Common myeloid progenitor, CD34-positive (primary cell): ENCODE results near the gene KLK4. TPM values are rescaled to one million over a fixed set of nuclear protein-coding genes. Genes with fewer than 3 reads are reported as not detected.
A peak's percentile ranks its signal among the peaks of the same experiment; 100 is the strongest.

Experiments used
- CTCF ChIA-PET: fragments of 350-600 bp; sonication (Branson Sonifier 250); formaldehyde crosslinking; loops from one replicate; lab custom pipeline; 2021; ENCODE audit warnings: antibody characterized with exemption; lab: Charles Lee
- POLR2A ChIA-PET: fragments of 350-600 bp; sonication (Branson Sonifier 250); formaldehyde crosslinking; loops from one replicate; lab custom pipeline; 2021; ENCODE audit warnings: antibody characterized with exemption; lab: Charles Lee
- DNase-seq, 3 donors: peaks; one replicate each; pipeline versions ENCODE4 v3.0.0 to v3.0.0-alpha.2; 2013
- H3K27ac ChIP-seq, 2 experiments: 1 replicate in 1 of 2; 2 replicates in 1 of 2; pipeline ENCODE4 v1.7.0; 2013; ENCODE audit warnings: inconsistent platforms in 2 of 2, low read length in 2 of 2, mild to moderate bottlenecking in 2 of 2, low read depth in 1 of 2, moderate library complexity in 1 of 2; ENCODE audit not compliant: severe bottlenecking in 2 of 2, insufficient read depth in 1 of 2, poor library complexity in 1 of 2
- H3K27me3 ChIP-seq, 5 experiments: replicated peaks in 2 of 5; 1 replicate in 3 of 5; 2 replicates in 2 of 5; pipeline versions ENCODE4 v1.6.1 to v1.7.0; 2013; ENCODE audit warnings: low read length in 4 of 5, mild to moderate bottlenecking in 2 of 5, moderate library complexity in 2 of 5, inconsistent platforms in 1 of 5; ENCODE audit not compliant: insufficient read depth in 5 of 5, control insufficient read depth in 4 of 5
- H3K36me3 ChIP-seq, 4 experiments: 1 replicate in 2 of 4; 2 replicates in 2 of 4; pipeline versions ENCODE4 v1.6.1 to v1.7.0; 2013; ENCODE audit warnings: low read length in 3 of 4, control low read depth in 1 of 4, mild to moderate bottlenecking in 1 of 4; ENCODE audit not compliant: control insufficient read depth in 4 of 4, insufficient read depth in 4 of 4
- H3K4me1 ChIP-seq, 4 experiments: 1 replicate in 3 of 4; 2 replicates in 1 of 4; pipeline versions ENCODE4 v1.6.1 to v1.7.1; 2013; ENCODE audit warnings: low read length in 3 of 4, mild to moderate bottlenecking in 3 of 4, control low read depth in 1 of 4, inconsistent platforms in 1 of 4, moderate library complexity in 1 of 4; ENCODE audit not compliant: control insufficient read depth in 4 of 4, insufficient read depth in 4 of 4; ENCODE audit errors: control extremely low read depth in 1 of 4
- H3K4me3 ChIP-seq, 7 experiments: 1 replicate in 4 of 7; 2 replicates in 3 of 7; pipeline versions ENCODE4 v1.5.1 to v1.7.0; 2013; ENCODE audit warnings: mild to moderate bottlenecking in 7 of 7, low read length in 6 of 7, moderate library complexity in 6 of 7, inconsistent platforms in 2 of 7, low read depth in 2 of 7, control low read depth in 1 of 7; ENCODE audit not compliant: insufficient read depth in 4 of 7, control insufficient read depth in 1 of 7; ENCODE audit errors: extremely low read depth in 1 of 7
- H3K9me3 ChIP-seq, 5 experiments: 1 replicate in 4 of 5; 2 replicates in 1 of 5; pipeline versions ENCODE4 v1.6.1 to v1.7.1; 2013; ENCODE audit warnings: low read length in 4 of 5, mild to moderate bottlenecking in 2 of 5, inconsistent platforms in 1 of 5, low read depth in 1 of 5, moderate library complexity in 1 of 5; ENCODE audit not compliant: control insufficient read depth in 4 of 5, insufficient read depth in 2 of 5; ENCODE audit errors: control extremely low read depth in 1 of 5
- WGBS: methylation state at CpG from one replicate; pipeline ENCODE4 v1.1.5; 2013; ENCODE audit not compliant: insufficient coverage; 5-methylcytosine and 5-hydroxymethylcytosine counted together
- polyA plus RNA-seq: library from polyadenylated mRNA; unstranded; fragments of 120-200 nt; gene quantifications from one replicate; pipeline ENCODE4 v1.2.1, GENCODE V29; 2013

KLK4 gene, protein sequence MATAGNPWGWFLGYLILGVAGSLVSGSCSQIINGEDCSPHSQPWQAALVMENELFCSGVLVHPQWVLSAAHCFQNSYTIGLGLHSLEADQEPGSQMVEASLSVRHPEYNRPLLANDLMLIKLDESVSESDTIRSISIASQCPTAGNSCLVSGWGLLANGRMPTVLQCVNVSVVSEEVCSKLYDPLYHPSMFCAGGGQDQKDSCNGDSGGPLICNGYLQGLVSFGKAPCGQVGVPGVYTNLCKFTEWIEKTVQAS
- polyA plus RNA-seq = not detected

DNA sequence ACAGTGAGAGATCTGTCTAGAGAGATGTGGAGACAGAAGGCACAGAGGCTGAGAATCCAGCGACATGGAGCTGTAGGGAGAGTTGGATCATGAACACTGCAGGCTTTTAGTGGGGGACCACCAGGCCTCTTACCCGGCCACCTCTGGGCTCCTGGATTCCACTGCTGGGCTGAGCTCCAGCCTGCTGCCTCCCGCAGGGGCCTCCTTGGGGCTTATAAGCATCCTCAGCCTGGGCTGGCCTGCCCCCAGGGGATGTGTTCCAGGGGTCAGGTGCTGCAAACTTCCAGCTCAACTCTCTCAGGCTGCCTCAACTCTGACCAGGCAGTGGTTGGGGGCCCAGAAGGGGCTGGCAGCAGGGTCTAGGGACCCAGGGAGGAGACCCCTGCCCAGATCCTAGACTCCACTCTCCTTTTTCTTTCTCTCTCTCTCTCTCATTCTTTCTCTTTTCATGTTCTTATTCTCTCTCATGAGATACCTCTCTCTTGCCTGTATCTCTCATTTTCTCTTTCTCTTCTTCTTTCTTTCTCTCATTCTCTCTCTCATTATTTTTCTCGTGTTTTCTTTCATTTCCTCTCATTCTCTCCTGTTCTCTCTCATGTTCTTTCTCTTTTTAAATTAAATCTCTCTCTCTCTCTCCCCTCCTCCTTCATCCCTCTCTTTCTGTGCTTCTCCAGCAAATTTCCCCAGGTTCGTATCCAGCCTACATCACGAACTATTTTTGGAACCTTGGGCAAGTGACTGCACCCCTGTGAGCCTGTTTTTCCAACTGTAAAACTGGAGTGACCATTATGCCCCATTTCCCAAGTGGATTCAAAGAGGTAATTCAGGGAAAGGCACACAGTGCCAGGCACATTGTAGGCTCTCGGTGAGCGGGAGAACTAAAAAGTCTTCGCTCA is at the start of gene KLK4:
KLK4 (minus strand) TSS at position 190 of the 896 bp plus-strand sequence. CDS start 657 bp downstream, outside the sequence.
- no peak for DNase-seq
- Histone ChIP-seq H3K36me3 (no peaks in the 10 kb centered on the region), H3K4me1 (peaks cover 0 to 8% (median 1%) of the 10 kb centered on the region in 4 experiments), H3K9me3 (no peaks in the 10 kb centered on the region), H3K27me3 (peaks cover 3 to 91% (median 32%) of the 10 kb centered on the region in 5 experiments), H3K27ac (no peak within 1 kb of the TSS), H3K4me3 (no peak within 1 kb of the TSS)
- 61% methylated on average over 9 of the region's 9 CpGs for WGBS
- CTCF ChIA-PET = no interaction called here
- POLR2A ChIA-PET = no interaction called here

DNA sequence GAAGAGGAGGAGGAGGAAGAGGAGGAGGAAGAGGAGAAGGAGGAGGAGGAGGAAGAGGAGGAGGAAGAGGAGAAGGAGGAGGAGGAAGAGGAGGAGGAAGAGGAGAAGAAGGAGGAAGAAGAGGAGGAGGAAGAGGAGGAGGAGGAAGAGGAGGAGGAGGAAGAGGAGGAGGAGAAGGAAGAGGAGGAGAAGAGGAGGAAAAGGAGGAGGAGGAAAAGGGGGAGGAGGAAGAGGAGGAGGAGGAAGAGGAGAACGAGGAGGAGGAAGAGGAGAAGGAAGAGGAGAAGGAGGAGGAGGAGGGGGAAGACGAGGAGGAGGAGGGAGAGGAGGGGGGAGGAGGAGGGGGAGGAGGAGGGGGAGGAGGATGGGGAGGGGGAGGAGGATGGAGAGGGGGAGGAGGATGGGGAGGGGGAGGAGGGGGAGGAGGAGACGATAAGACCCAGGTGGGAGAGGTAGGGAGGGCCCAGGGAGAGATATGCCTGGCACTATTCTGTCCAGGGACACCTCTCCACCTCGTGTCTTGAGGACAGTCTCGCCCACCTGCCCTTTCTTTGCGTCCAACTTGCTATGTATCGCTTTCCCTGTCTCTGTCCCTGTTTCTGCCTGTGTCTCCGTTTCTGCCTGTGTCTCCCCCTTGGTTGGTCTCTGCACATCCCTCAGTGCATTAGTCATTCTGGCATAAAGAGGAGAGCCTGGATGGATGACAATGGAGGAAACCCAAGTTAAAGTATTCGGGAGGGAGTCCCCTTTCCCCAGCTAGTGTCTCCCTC is 48.7 kb upstream of the KLK4 start:
- H3K27me3 ChIP-seq = peaks cover 0 to 33% (median 2%) of the 10 kb centered on the region in 5 experiments
- ChIA-PET POLR2A (interaction anchor here (0.6 kb wide), 1 partner anchor 85 kb away, joined by 3 read pairs; no protein-coding TSS in a partner anchor), CTCF (interaction anchor here (1.0 kb wide), 1 partner anchor 38 kb away, joined by 3 read pairs; no protein-coding TSS in a partner anchor)
- no peak overlapping the region for H3K27ac ChIP-seq
- no peaks in the 10 kb centered on the region for H3K36me3 ChIP-seq
- H3K9me3 ChIP-seq = peaks cover 0 to 4% (median 0%) of the 10 kb centered on the region in 5 experiments
- 78% methylated on average over 4 of the region's 9 CpGs for WGBS
- H3K4me1 ChIP-seq = no peaks in the 10 kb centered on the region
- no peak overlapping the region for H3K4me3 ChIP-seq
- DNase-seq = peak in 2 of 3 donors; percentile 12

DNA sequence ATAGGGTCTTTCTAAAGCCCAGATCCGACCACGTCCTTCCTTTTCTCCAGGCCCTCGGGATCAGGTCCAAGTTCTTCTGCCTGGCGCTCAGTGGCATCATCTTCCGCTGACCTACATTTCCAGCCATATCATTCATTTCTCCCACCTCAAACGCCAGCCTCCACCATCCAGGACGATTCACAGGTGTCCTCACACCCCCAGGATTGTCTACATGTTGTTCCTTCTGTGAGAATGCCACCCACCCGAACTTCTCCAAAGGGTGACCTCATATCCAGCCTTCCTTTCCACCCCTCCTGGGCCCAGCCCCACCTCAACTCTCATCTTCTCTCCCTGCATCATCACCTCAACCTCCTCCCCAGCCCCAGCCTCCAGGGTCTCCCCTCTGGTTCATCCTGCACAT is 46.4 kb upstream of the KLK4 start:
- no peak for DNase-seq
- H3K27me3 ChIP-seq = peaks cover 0 to 36% (median 2%) of the 10 kb centered on the region in 5 experiments
- WGBS = 68% methylated on average over 8 of the region's 8 CpGs
- no peak overlapping the region for H3K27ac ChIP-seq
- H3K36me3 ChIP-seq = no peaks in the 10 kb centered on the region
- peaks cover 0 to 4% (median 0%) of the 10 kb centered on the region in 5 experiments for H3K9me3 ChIP-seq
- H3K4me1 ChIP-seq = no peaks in the 10 kb centered on the region
- no peak overlapping the region for H3K4me3 ChIP-seq
- ChIA-PET CTCF (no interaction called here), POLR2A (no interaction called here)

DNA sequence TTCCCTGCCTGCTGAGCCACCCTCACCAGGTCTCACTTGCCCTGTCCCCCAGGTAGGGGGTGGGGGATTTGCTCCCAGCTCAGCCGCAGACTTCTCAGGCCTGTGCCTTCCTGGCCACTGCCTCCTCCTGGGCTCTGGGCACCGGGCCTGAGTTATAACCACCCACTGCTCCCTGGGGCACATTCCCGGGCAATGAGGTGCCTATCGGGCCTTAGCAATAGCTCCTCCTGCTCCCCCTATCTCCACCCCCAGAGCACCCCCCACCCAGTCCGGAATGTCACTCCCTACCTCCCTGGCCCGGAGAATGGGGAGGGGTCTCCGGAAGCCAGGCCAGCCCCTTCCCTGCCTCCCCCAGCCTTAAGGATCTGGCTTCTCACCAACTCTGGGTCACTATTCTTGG is 41.7 kb upstream of the KLK4 start, which contains the start of gene KLK5:
KLK5 (minus strand) TSS at position 129 of the 400 bp plus-strand sequence. CDS start 381 bp downstream, outside the sequence.
- no peak within 1 kb of the TSS for H3K27ac ChIP-seq
- no peak for DNase-seq
- H3K36me3 ChIP-seq = no peaks in the 10 kb centered on the region
- no peak within 1 kb of the TSS for H3K4me3 ChIP-seq
- WGBS = 21% methylated on average over 7 of the region's 7 CpGs
- H3K4me1 ChIP-seq = no peaks in the 10 kb centered on the region
- H3K9me3 ChIP-seq = no peaks in the 10 kb centered on the region
- CTCF ChIA-PET = no interaction called here
- POLR2A ChIA-PET = no interaction called here
- peaks cover 0 to 47% (median 2%) of the 10 kb centered on the region in 5 experiments for H3K27me3 ChIP-seq

DNA sequence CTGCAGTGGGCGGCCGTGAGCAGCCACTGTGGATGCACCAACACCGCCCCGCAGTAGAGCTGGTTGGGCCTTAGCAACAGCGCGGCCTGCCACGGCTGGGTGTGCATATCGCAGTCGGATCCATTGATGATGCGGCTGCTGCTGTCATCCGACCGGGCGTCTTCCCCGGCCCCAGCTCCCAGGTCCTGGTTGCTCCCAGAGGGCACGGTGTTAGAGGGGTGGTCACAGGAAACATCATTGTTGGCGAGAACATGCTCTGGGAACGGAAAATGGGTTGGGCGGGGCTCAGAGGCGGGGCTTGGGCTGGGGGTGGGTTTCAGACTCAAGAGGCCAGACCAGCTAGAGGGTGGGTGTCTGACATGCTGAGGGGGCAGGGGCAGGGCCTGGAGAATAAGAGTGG is 38.7 kb upstream of the KLK4 start:
- ChIA-PET CTCF (no interaction called here), POLR2A (no interaction called here)
- Histone ChIP-seq H3K9me3 (no peaks in the 10 kb centered on the region), H3K27me3 (peaks cover 0 to 45% (median 4%) of the 10 kb centered on the region in 5 experiments), H3K36me3 (no peaks in the 10 kb centered on the region), H3K4me3 (no peak overlapping the region), H3K4me1 (no peaks in the 10 kb centered on the region), H3K27ac (no peak overlapping the region)
- no peak for DNase-seq
- WGBS = 68% methylated on average over 18 of the region's 19 CpGs

DNA sequence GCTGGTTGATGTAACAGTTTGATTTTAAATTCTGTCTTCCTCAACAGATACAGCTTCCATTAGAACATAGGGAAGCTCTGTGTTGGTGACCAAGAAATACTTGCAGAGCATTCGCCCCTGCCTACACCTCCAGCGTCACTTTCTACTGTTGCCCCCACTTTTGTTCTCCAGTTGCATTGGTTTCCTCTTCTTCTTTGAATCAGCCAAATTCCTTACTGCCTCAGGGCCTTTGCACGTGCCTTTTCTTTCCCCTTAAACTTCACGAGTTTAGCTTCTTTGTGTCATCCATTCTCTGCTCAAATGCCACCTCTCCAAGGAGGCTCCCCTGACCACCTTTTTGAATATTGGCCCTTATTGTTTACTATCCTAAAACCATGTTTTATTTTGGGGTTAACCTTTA is 35.9 kb upstream of the KLK4 start:
- no peak overlapping the region for H3K4me3 ChIP-seq
- H3K9me3 ChIP-seq = peaks cover 0 to under 1% (median 0%) of the 10 kb centered on the region in 5 experiments
- POLR2A ChIA-PET = no interaction called here
- H3K4me1 ChIP-seq = no peaks in the 10 kb centered on the region
- peaks cover 0 to 24% (median 2%) of the 10 kb centered on the region in 5 experiments for H3K27me3 ChIP-seq
- H3K36me3 ChIP-seq = no peaks in the 10 kb centered on the region
- no peak for DNase-seq
- CTCF ChIA-PET = no interaction called here
- 87% methylated on average over 4 of the region's 4 CpGs for WGBS
- no peak overlapping the region for H3K27ac ChIP-seq
